Posterior vena cava (tissue), 2 donors: ENCODE results near the gene S100A14. TPM values are rescaled to one million over a fixed set of nuclear protein-coding genes. Genes with fewer than 3 reads are reported as not detected.

ENCODE experiments used
- DNase-seq: peaks from one replicate; pipeline ENCODE4 v3.0.0-alpha.2; 2020; ENCODE audit warnings: low spot score
- intact Hi-C, 2 donors: fragments of 100-400 bp; cut with DNase I; formaldehyde crosslinking; loops; one replicate each; pipeline versions ENCODE4 v1.14.1 to v1.14.2; 2022 to 2023
- total RNA-seq, 2 donors: library from RNA; stranded (reverse); fragmentation: NEBNext Ultra II Directional; extraction: Animal tissue kit (Norgen Biotek cat#: 25700); gene quantifications; one replicate each; pipeline ENCODE4 v1.2.1, GENCODE V29; 2021
- donor health status: DM: yes; HTN: yes; CAD: no.
- donor health status: DM: yes; HTN: yes; CAD: no.

The S100A14 gene
- total RNA-seq, 2 donors from 2014 or later: not detected

GRCh38 chr1:153624965-153625611 is 9.0 kb upstream of the S100A14 start:
- intact Hi-C loops: loop anchor here in 1 of 2 donors (5.0 kb wide), 1 partner anchor 53 kb away; no protein-coding TSS in a partner anchor
- DNase-seq: no peak

GRCh38 chr1:153623101-153623500 is 7.0 kb upstream of the S100A14 start:
- intact Hi-C loops: loop anchor here in 1 of 2 donors (5.0 kb wide), 1 partner anchor 51 kb away; no protein-coding TSS in a partner anchor
- no peak for DNase-seq

- no peak for DNase-seq
- intact Hi-C loops: loop anchor here in 1 of 2 donors (5.0 kb wide), 1 partner anchor 47 kb away; no protein-coding TSS in a partner anchor
Observed at GRCh38 chr1:153619171-153619570, 3.0 kb upstream of the S100A14 start.

GRCh38 chr1:153617663-153618062 is 1.5 kb upstream of the S100A14 start:
- peak; percentile 93 for DNase-seq
- intact Hi-C loops: loop anchor here in 1 of 2 donors (5.0 kb wide), 1 partner anchor 45 kb away; no protein-coding TSS in a partner anchor

GRCh38 chr1:153616917-153617311 is 789 bp upstream of the S100A14 start:
- intact Hi-C loops: loop anchor here in 1 of 2 donors (5.0 kb wide), 1 partner anchor 45 kb away; no protein-coding TSS in a partner anchor
- no peak for DNase-seq

GRCh38 chr1:153615406-153615805 is 719 bp downstream of the S100A14 start:
- no peak for DNase-seq
- intact Hi-C loops: loop anchor here in 1 of 2 donors (5.0 kb wide), 1 partner anchor 43 kb away; no protein-coding TSS in a partner anchor

GRCh38 chr1:153614906-153615305 is 1.2 kb downstream of the S100A14 start:
- no peak for DNase-seq
- intact Hi-C loops: loop anchor here (5.0 kb wide), 2 partner anchors 43 to 1783 kb away; partner anchors contain the start of gene RORC (in 1 of the 2)

GRCh38 chr1:153614189-153614900 is 1.8 kb downstream of the S100A14 start:
- intact Hi-C loops: loop anchor here in 1 of 2 donors (5.0 kb wide), 1 partner anchor 1782 kb away; the partner anchor contains the start of gene RORC
- no peak for DNase-seq

- no peak for DNase-seq
- intact Hi-C loops: loop anchor here in 1 of 2 donors (5.0 kb wide), 1 partner anchor 1781 kb away; the partner anchor contains the start of gene RORC
Observed at GRCh38 chr1:153613406-153613805, 2.7 kb downstream of the S100A14 start.

GRCh38 chr1:153612755-153613331 is 3.3 kb downstream of the S100A14 start, which contains the start of gene S100A16:
Gene S100A16, minus strand, starts transcription at chr1:153613137. Its CDS starts 4,986 bp downstream, at chr1:153608151.
- peak; percentile 91 for DNase-seq
- intact Hi-C loops: loop anchor here in 1 of 2 donors (5.0 kb wide), 1 partner anchor 1781 kb away; the partner anchor contains the start of gene RORC

- peak; percentile 80 for DNase-seq
- intact Hi-C loops: loop anchor here in 1 of 2 donors (5.0 kb wide), 1 partner anchor 1780 kb away; the partner anchor contains the start of gene RORC
Observed at GRCh38 chr1:153612111-153612754, 3.9 kb downstream of the S100A14 start.

GRCh38 chr1:153611356-153611755 is 4.8 kb downstream of the S100A14 start:
- intact Hi-C loops: loop anchor here in 1 of 2 donors (5.0 kb wide), 1 partner anchor 1779 kb away; the partner anchor contains the start of gene RORC
- DNase-seq: no peak

- DNase-seq: no peak
- intact Hi-C loops: loop anchor here in 1 of 2 donors (5.0 kb wide), 1 partner anchor 1779 kb away; the partner anchor contains the start of gene RORC
Observed at GRCh38 chr1:153610811-153611301, 5.3 kb downstream of the S100A14 start.

- intact Hi-C loops: loop anchor here in 1 of 2 donors (5.0 kb wide), 1 partner anchor 1778 kb away; the partner anchor contains the start of gene RORC
Observed at GRCh38 chr1:153610334-153610733, 5.8 kb downstream of the S100A14 start.

GRCh38 chr1:153609585-153609907 is 6.6 kb downstream of the S100A14 start:
- DNase-seq: no peak
- intact Hi-C loops: no loop called here

More at GRCh38 chr1:153610334-153610733, 5.8 kb downstream of the S100A14 start:
- no peak for DNase-seq

GRCh38 chr1:153608742-153609584 is 7.2 kb downstream of the S100A14 start:
- intact Hi-C loops: no loop called here
- peak; percentile 90 for DNase-seq

- no peak for DNase-seq
- intact Hi-C loops: no loop called here
Observed at GRCh38 chr1:153608089-153608682, 7.9 kb downstream of the S100A14 start.
